Right ventricle myocardium superior (tissue), 1 donor: ENCODE data around the gene C15orf40. TPM values are rescaled to one million over a fixed set of nuclear protein-coding genes. Genes with fewer than 3 reads are reported as not detected.
A peak's percentile ranks its signal among the peaks of the same experiment; 100 is the strongest.

Experiments
- ATAC-seq: fragments of 200-7000 bp; cut with Tn5 transposase; one replicate; pipeline ENCODE4 v1.9.1; 2020; ENCODE audit warnings: mild to moderate bottlenecking; ENCODE audit not compliant: poor library complexity
- DNase-seq: peaks from one replicate; pipeline ENCODE4 v3.0.0-alpha.2; 2020
- intact Hi-C: fragments of 100-400 bp; cut with DNase I; formaldehyde crosslinking; loops from one replicate; pipeline ENCODE4 v1.11.2; 2022
- total RNA-seq: library from RNA; stranded (reverse); fragmentation: NEBNext Ultra II Directional; extraction: Animal tissue kit (Norgen Biotek cat#: 25700); gene quantifications from one replicate; pipeline ENCODE4 v1.2.1, GENCODE V29; 2021
- donor health status: DM: no; HTN: yes; CAD: no; lungs with severe emphysema.

Gene C15orf40
- total RNA-seq, 1 donor from 2014 or later: 11.2 TPM

DNA sequence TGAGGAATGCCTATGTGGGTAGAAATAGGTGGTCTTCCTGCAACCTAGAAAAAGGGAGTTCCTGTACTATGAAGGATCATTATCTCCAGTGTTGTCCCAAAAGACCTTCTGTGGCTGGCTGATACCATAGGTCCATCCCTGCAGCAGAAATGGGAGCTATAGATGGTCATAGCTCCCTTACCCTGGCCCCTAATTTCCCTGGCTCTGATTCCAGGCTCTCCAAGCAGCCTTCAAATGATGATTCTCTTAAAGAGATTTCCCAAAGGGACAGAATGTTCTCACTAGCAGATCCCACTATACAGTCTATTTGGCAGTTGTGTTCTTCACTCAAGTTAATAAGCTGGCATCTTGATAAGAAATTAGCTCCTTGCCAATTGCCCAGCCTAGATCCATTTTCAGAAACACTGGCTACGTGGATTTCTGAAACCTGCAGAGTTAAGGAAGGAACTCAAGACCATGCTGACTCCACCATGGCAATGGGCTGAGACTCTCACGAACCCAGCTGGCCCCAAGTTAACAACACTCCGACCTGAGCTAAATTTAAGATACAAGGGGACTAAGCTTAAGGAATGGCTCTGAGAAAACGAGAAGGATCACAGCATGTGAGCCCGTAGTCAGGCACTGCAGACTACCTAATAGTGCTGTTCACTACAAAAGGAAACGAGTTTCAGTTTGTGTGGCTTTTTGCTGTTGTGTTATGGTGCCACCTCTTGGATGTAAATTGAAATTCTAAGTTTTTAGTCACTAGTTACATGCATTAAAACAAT lies 11.4 kb downstream of the C15orf40 start:
- ATAC-seq: peak; percentile 86
- intact Hi-C loops: loop anchor here (5.0 kb wide), 1 partner anchor 153 kb away; no protein-coding TSS in a partner anchor
- no peak for DNase-seq

DNA sequence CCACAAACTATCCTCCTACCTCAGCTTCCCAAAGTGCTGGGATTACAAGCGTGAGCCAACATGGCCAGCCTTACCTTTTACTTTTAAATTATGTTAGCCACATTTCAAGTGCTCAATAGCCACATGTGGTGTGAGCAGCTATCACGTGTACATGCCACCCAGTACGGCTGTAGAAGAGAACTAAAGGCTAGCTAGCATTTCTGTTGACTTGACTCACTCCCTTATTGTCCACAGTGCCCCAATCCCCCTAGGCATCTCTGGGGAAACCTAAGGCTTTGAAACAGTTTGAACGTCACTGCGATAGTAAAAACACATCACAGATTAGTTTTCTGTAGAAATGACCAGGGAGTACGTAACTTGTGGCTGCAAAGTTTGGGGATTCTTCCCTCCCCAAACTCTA lies 12.0 kb downstream of the C15orf40 start:
- DNase-seq: no peak
- ATAC-seq: no peak
- intact Hi-C loops: no loop called here

DNA sequence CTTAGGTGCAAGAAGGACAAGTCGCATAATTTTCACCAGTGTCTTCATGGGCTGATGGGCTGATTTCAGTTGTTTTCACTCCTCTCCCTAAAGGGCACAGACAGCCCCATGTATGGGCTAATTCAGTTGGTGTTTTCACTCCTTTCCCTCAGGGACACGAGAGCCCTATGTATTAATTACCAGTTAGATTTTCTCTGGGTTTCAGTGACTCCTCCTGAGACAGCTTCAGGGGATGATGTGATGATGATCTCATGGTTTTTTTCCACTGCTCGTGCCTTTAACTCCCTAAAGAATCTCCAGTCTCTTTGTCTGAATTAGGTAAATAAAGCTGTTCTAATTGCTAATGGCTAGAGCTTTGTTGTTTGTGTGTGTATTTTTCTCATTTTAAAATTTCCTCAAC lies 15.5 kb downstream of the C15orf40 start:
- DNase-seq (no peak), ATAC-seq (no peak)
- intact Hi-C loops: no loop called here

DNA sequence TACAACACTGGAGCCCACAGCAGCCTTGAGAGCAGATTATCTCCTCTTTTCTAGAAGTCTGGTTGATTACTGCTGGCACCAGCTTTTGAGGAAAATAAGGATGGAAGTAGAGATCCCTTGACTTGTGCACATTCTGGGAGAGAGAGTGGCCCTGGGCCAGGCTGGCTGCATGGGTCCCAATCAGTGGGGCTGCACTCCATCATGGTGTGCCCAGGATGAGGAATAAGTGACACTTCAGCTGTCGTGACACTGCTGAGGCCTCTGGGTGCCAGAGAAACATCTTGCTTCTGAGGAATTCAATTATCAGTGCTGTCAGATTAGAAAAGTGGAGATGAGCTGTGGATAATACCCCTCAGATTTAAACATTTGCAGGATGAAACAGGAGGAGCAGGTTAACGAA lies 16.4 kb downstream of the C15orf40 start:
- intact Hi-C loops: no loop called here
- DNase-seq (no peak), ATAC-seq (no peak)

DNA sequence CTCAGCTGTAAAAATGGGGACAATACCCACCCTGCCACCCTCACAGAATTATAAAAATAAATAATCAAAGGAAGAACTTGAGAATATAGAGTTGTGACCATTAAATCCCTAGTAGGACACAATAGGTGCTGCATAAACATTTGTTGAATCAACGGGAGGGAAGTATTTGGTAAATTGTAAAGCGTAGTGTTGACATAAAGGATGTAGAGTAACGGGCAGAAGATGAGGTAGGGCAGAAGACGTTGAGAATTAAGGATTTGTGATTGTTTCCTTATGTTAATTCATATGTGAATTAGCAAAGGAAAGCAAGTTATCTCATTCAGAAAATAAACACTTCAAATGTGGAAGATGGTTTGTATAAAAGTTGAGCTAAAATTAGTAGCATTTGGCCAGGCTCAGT lies 18.3 kb downstream of the C15orf40 start:
- DNase-seq (no peak), ATAC-seq (no peak)
- intact Hi-C loops: no loop called here

DNA sequence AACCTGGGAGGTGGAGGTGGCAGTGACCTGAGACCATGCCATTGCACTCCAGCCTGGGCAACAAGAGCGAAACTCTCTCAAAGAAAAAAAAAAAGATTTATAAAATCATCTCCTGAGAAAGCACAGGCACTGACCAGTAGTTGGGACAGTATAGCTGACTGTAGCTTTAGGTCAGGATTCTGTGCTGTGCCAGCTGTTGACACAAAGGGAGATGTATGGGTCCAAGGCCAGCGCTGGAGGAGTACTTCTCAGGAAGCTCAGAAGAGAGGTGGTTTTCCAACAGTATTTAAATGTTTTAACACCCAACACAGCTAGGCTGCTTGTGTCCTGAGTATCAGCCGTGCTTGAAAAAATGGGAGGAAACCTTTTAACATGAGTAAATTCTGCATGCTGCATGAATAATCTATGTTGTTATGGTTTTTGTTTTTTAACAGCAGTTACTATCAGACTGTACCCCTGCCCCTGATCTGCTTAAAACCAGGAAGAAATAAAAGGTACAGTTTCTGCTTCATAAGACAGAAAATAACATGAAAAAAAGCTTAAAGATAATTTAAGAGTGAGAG lies 18.9 kb downstream of the C15orf40 start:
- ATAC-seq (no peak), DNase-seq (no peak)
- intact Hi-C loops: no loop called here

DNA sequence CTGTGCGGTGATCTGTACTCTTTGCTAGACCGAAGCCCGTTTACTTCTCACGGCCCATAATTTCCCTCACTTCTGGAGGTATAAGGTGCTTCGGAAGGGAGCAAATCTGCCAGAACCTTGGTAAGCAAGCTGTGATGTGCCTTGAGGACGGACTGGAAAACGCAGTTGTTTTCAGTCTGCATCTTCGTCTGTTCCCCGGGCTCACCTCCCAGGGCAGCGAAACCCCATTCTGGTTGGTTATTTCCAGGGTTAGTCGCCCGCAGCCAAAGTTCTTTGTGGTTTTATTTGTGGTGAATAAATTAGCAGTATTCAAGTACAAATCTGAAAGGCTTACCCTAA lies 25.0 kb downstream of the C15orf40 start:
- ATAC-seq (no peak), DNase-seq (no peak)
- intact Hi-C loops: loop anchor here (10.0 kb wide), 1 partner anchor 442 kb away; the partner anchor contains the start of gene RPS17

DNA sequence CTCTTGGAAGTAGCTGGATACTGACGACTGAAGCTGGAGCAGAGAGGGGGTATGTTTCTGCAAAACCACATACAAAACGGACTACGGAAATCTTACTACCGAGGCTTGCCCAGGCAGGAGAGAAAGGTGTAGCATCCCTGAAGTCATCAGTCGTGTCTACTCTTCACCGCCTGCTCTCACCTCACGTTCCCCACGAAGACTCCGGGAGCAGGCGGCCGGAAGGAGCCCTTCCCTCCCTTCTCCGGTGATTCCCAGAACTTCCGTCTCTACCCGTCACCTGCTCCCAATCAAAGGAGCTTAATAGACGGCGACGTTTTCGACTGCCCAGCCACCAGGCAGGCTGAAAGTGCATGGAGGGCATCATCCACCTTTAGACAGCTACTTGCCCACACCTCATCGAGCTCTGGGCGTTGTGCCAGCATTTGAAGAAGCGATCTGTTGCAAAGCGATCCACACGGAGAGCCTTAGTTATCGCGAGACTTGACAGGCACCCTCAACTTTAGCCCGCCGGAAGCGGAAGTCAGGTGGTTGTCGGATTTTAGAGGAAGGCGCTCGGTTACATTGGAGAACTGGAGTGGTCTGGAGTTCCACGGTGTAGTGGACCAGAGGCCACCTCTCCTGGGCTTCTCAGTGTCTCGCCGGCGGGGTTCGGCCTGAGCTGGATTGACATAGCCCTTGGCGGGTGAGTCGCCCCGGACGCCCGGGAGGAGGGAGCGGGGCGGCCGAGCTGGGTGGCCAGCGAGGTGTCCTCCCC lies 25.6 kb downstream of the C15orf40 start, which contains the start of gene RAMAC:
TSS of gene RAMAC (plus strand) at position 523 of the 754 bp plus-strand sequence. CDS start 2,809 bp downstream, outside the sequence.
- DNase-seq (peak; percentile 95), ATAC-seq (peak; percentile 99)
- intact Hi-C loops: loop anchor here (10.0 kb wide), 1 partner anchor 441 kb away; the partner anchor contains the start of gene RPS17

DNA sequence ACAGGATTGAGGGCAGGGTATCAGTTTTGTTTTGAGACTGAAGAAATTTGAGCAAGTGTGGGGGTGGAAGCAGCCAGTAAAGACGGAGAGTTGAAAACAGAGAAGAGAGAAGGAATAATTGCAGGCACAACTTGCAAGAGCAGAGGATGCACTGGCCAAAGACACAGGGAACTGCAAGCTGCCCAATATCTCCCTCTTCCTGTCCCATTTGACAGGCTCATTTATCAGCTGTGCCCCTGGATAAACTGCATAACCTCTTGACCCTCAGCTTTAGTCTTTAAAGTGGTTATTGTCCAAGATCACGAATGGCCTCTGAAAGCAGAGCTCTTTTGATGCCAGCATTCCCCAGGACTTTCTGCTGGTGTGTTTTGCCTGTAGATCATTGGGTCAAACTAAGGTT lies 30.5 kb downstream of the C15orf40 start:
- intact Hi-C loops: loop anchor here (10.0 kb wide), 1 partner anchor 436 kb away; the partner anchor contains the start of gene RPS17
- ATAC-seq (no peak), DNase-seq (no peak)

DNA sequence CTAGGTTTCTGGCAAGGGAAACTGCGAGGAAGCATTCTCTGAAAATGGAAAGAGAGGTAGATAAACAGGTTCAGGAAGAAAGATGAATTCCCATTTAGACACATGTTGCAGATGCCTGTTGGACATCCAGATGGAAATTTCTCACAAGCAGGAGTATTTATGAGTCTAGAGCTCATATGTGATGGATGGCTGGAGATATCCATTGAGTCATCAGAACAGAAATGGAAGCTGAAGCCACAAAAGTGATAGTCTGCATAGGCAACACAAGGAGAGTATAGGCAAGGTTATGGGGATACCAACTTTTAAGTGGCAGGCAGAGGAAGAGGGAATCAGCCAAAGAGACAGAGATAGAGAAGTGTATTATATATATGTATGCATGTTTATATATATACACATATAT lies 31.7 kb downstream of the C15orf40 start:
- DNase-seq: no peak
- intact Hi-C loops: loop anchor here (10.0 kb wide), 1 partner anchor 435 kb away; the partner anchor contains the start of gene RPS17
- ATAC-seq: no peak

DNA sequence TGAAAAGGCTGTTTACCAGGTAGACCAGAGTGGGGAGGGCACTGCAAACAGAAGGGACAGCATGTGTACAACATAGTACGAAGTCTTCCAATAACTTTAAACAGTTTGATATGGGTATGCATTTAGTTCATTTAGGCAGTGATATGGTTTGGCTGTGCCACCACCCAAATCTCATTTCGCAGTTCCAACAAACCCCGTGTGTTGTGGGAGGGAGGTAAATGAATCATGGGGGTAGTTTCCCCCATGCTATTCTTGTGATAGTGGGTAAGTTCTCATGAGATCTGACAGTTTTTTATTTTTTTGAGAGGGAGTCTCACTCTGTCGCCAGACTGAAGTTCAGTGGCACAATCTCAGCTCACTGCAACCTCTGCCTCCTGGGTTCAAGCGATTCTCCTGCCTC lies 33.0 kb downstream of the C15orf40 start:
- no peak for DNase-seq
- no peak for ATAC-seq
- intact Hi-C loops: no loop called here

DNA sequence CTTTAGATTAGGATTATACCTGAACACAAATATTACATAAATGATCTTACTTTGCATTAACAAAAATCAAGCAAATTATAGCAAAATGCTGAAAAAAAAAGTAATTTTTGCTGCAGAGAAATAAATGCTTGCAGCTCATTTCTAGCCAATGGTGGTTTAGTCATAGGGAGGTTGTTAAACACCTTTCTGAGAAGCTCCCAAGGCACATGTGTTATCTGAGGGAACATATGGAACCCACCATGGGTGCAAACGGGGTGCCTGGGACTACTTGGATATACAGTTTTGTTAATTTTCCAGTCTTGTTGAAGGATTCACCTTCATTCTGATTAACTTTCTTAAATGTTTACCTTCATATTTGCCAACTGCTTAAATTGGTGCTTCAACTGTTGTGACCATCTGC lies 34.4 kb downstream of the C15orf40 start:
- intact Hi-C loops: no loop called here

DNA sequence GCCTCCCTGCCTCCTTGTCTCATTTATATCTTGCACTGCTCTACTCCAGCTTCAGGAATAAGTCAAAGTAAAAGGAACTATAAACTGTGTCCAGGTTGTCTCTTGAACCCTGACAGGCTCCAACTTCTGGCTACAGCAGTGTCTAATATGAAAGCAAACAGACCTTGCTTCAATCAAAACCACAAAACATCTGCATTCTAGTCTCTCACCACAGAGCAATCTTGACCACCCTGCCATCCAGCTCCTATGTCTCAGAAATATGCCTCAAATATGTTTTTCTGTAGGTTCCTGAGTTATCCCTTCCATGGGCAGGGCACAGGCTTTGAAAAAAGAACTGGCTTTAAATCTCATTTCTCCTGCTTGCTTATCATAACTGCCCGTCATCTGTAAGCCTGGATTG lies 38.4 kb downstream of the C15orf40 start:
- intact Hi-C loops: no loop called here
- ATAC-seq: no peak
- DNase-seq: no peak

More for the DNA sequence above, 34.4 kb downstream of the C15orf40 start:
- ATAC-seq: no peak
- no peak for DNase-seq

DNA sequence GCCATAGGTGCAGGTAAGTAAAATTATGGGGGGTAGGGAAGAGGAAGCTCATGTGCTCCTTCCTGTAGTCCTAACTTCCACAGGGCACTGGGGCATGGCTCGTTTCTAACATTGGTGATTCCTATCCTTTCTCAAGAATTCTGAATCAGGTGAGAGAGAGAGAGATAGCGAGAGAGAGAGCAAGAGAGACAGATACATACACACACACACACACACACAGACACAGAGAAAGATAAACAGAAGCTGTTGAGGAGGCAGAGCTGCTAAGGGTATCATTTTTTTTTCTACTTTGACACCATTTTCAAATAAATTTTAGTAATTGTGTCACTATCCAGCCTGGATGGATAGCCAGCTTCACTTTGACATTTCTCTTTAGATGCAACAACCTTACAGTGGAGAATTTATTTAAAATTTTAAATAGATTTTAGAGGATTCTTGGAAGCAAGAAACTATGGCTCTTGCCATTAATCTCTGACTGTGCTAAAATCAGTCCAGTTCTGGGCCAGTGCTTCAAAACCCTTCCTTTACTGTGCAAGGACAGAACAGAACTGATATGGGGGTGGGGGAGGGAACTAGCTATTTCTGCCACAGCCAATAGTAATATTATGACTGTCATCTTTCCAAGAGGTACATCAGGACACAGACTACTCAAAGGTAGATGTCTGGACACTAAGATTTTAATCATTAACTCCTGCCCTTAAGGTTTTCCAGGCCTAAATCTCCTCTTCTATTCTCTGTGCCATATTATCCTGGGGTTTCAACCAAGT lies 40.0 kb downstream of the C15orf40 start:
- ATAC-seq: peak; percentile 76
- no peak for DNase-seq
- intact Hi-C loops: no loop called here

DNA sequence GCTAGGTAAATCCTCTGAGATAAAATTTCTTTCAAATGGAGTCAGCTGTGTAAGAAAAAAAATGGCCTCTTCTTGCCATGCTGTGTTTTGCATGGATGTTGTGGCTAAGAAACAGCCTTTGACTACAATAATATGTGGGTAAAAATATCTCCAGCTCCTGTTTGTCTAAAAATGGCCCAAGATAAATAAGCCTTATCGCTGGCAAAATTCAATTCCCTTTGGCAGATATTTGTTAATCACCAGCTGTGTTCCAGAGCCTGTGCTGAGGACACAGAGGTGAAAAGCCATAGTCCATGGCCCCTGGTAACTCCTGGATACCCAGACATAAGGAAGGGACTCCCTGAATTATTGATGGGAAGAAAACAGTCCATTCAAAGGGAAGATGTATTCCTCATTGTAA lies 40.7 kb downstream of the C15orf40 start:
- DNase-seq (no peak), ATAC-seq (peak; percentile 75)
- intact Hi-C loops: no loop called here

DNA sequence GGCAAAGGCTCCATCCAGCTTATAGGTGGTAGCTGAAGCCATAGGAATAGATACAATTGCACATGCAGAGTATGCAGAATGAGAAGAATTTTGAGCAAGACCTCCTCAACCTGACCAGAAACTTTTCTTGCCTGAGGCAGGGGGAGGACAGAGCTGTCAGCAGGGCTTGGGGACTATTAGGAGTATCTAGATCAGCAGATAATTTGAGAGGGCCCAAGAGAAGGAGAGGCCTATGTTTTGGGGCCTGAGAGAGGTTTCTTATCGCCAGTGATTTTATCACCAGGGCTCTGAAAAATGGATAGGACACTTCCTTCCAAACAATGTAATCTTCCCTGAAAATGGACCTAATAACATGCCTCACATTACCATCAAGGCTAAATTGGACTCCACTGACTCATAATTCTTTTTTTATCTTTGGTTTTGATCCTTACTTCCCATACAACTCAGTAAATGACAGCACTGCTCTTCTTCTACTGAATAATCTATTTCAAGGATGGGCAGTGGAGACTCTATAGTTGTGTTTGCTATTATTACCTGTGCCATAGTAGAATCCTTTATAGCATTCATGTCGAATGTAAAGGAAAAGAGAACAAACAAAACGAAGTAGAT lies 41.3 kb downstream of the C15orf40 start:
- intact Hi-C loops: no loop called here
- no peak for ATAC-seq
- no peak for DNase-seq

DNA sequence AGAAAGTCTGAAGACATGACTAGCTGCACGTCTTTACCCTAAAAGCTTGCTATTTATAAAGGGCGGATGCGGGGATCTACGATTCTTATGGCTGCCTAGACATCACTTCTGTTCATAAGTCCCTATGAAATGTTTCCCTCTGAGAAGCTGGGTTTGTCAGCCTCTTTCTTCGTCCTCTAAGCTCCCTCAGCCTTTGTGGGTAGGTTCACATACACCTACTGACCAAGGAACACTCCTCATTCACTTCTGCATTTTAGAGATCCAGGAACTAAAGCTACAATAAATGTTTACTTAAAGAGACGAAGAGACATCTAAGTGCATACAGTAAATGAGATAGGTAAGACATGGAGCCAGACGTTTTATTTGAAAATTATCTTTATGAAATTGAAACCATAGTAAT lies 42.1 kb downstream of the C15orf40 start:
- no peak for ATAC-seq
- intact Hi-C loops: loop anchor here (10.0 kb wide), 1 partner anchor 65 kb away; no protein-coding TSS in a partner anchor

DNA sequence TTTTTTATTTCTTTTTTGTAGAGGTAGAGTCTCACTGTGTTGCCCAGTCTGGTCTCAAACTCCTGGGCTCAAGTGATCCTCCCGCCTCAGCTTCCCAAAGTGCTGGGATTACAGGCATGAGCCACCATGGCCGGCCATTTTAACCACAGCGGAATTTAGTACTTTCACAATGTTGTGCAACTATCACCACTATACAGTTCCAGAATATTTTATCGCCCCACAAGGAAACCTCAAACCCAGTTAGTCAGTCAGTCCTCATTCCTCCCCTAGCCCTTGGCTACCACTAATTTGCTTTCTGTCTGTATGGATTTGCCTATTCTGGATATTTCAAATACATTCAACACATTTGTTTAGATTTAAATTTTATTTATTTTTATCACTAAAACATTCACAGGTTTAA lies 43.4 kb downstream of the C15orf40 start:
- intact Hi-C loops: loop anchor here (10.0 kb wide), 1 partner anchor 63 kb away; no protein-coding TSS in a partner anchor
- ATAC-seq (no peak), DNase-seq (no peak)

More for the DNA sequence above, 42.1 kb downstream of the C15orf40 start:
- DNase-seq: no peak
